ENCODE results near the gene GRIFIN.

Gene GRIFIN

GRCh38 chr7:2498708-2499107 is 22.5 kb upstream of the GRIFIN start:
- no peak for DNase-seq (ENCODE audit: low read depth)

- DNase-seq (ENCODE audit: low read depth) = no peak
Observed at GRCh38 chr7:2497500-2498336, 21.5 kb upstream of the GRIFIN start.

- DNase-seq (ENCODE audit: low read depth) = no peak
Observed at GRCh38 chr7:2497065-2497464, 20.9 kb upstream of the GRIFIN start.

- no peak for DNase-seq (ENCODE audit: low read depth)
Observed at GRCh38 chr7:2496375-2496774, 20.2 kb upstream of the GRIFIN start.

GRCh38 chr7:2495418-2496299 is 19.5 kb upstream of the GRIFIN start:
- no peak for DNase-seq (ENCODE audit: low read depth)

- DNase-seq (ENCODE audit: low read depth) = no peak
Observed at GRCh38 chr7:2494191-2495130, 18.3 kb upstream of the GRIFIN start.

GRCh38 chr7:2493205-2494164 is 17.3 kb upstream of the GRIFIN start:
- no peak for DNase-seq (ENCODE audit: low read depth)

- no peak for DNase-seq (ENCODE audit: low read depth)
Observed at GRCh38 chr7:2492038-2492437, 15.8 kb upstream of the GRIFIN start.

- DNase-seq (ENCODE audit: low read depth) = no peak
Observed at GRCh38 chr7:2490181-2490651, 14.0 kb upstream of the GRIFIN start.

- no peak for DNase-seq (ENCODE audit: low read depth)
Observed at GRCh38 chr7:2488681-2489080, 12.5 kb upstream of the GRIFIN start.

GRCh38 chr7:2488272-2488645 is 12.1 kb upstream of the GRIFIN start:
- DNase-seq (ENCODE audit: low read depth) = no peak

GRCh38 chr7:2487586-2488271 is 11.5 kb upstream of the GRIFIN start:
- no peak for DNase-seq (ENCODE audit: low read depth)

- DNase-seq (ENCODE audit: low read depth) = no peak
Observed at GRCh38 chr7:2484868-2485267, 8.7 kb upstream of the GRIFIN start.

GRCh38 chr7:2483494-2483893 is 7.3 kb upstream of the GRIFIN start:
- no peak for DNase-seq (ENCODE audit: low read depth)

- DNase-seq (ENCODE audit: low read depth) = no peak
Observed at GRCh38 chr7:2482725-2483451, 6.7 kb upstream of the GRIFIN start.

GRCh38 chr7:2481195-2481594 is 5.0 kb upstream of the GRIFIN start:
- no peak for DNase-seq (ENCODE audit: low read depth)

- no peak for DNase-seq (ENCODE audit: low read depth)
Observed at GRCh38 chr7:2480070-2480408, 3.8 kb upstream of the GRIFIN start.

- DNase-seq (ENCODE audit: low read depth) = no peak
Observed at GRCh38 chr7:2479276-2480069, 3.3 kb upstream of the GRIFIN start.

- no peak for DNase-seq (ENCODE audit: low read depth)
Observed at GRCh38 chr7:2478800-2479199, 2.6 kb upstream of the GRIFIN start.

All from stimulated activated CD8-positive, alpha-beta memory T cell treated with anti-CD3 and anti-CD28 coated beads, Interleukin-12 subunit alpha, Interleukin-12 subunit beta, amount 100 ng/mL, for 4 hours (primary cell).